PFSK-1 (cell line): Measurements from ENCODE around the gene WBP11.

Source experiments
- SIN3A ChIP-seq: IDR thresholded peaks from 2 replicates; pipeline ENCODE4 v1.6.1; 2012; ENCODE audit warnings: mild to moderate bottlenecking, low read length, moderate library complexity, borderline replicate concordance; ENCODE audit not compliant: insufficient read depth
- TAF1 ChIP-seq: IDR thresholded peaks from 2 replicates; pipeline ENCODE4 v1.6.1; 2012; ENCODE audit warnings: low read length, control low read depth, borderline replicate concordance; ENCODE audit not compliant: insufficient read depth

DNA sequence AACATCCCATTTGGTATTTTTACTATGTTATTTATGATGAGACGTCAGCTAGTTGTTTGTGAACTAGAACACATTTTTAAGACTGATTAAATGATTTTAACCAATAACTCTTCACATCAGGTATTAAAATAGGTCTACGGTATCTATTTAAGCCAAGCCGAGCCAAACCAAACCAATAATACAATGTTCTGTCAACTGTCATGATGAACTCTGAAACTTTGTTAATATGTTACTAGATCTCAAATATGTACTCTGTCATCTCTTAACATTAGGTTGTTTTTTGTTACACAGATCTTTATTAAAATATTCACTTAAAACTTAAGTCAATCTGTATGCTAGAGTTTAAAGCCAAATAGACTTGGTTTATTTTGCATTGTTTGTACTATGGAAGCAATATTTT lies 39.0 kb upstream of the WBP11 start:
- TF ChIP-seq SIN3A (no peak), TAF1 (no peak)
